GM13976 (cell line): Measurements from ENCODE around the gene PTPRE.

Experiments used
- DNase-seq: peaks from one replicate; pipeline ENCODE4 v3.0.0; 2012; ENCODE audit warnings: low spot score
- CTCF ChIP-seq: IDR thresholded peaks from 2 replicates; pipeline ENCODE4 v1.5.1; 2012; ENCODE audit warnings: borderline replicate concordance, mild to moderate bottlenecking; ENCODE audit not compliant: insufficient read depth; ENCODE audit errors: extremely low read depth, missing control alignments, control extremely low read depth
- in situ Hi-C: fragments of 300-500 bp; cut with MboI; formaldehyde crosslinking; loops from one replicate; pipeline ENCODE4 v1.12.0; 2022; ENCODE audit warnings: low sequenced_read_pairs, mixed read lengths, inconsistent platforms; ENCODE audit not compliant: unreplicated experiment

Gene PTPRE

GRCh38 chr10:128128582-128128981 is 221.7 kb downstream of the PTPRE start:
- in situ Hi-C loops, result no loop called here
- TF ChIP-seq CTCF, result no peak

GRCh38 chr10:128130051-128130450 is 223.1 kb downstream of the PTPRE start:
- TF ChIP-seq CTCF, result no peak
- in situ Hi-C loops, result no loop called here
- no peak for DNase-seq

More at GRCh38 chr10:128128582-128128981, 221.7 kb downstream of the PTPRE start:
- no peak for DNase-seq
